Retinal pigment epithelial cell (primary cell): ENCODE results near the gene CCT5.
A peak's percentile ranks its signal among the peaks of the same experiment; 100 is the strongest.
"Not testable (repeated sequence)": the region's sequence is repeated elsewhere in the genome, so short reads cannot be mapped to it uniquely, and the experiment has no call there.

ENCODE experiments used
- DNase-seq: peaks from one replicate; pipeline ENCODE4 v3.0.0-alpha.2; 2010; ENCODE audit warnings: low read depth
- H3K4me3 ChIP-seq: 2 replicates; pipeline ENCODE4 v1.5.1; 2011; ENCODE audit warnings: mild to moderate bottlenecking, low read length, control low read depth, moderate library complexity
- CTCF ChIP-seq: conservative IDR thresholded peaks from 2 replicates; pipeline ENCODE4 v1.5.1; 2011; ENCODE audit warnings: low read depth, low read length, control low read depth, inconsistent platforms

CCT5 gene

DNA sequence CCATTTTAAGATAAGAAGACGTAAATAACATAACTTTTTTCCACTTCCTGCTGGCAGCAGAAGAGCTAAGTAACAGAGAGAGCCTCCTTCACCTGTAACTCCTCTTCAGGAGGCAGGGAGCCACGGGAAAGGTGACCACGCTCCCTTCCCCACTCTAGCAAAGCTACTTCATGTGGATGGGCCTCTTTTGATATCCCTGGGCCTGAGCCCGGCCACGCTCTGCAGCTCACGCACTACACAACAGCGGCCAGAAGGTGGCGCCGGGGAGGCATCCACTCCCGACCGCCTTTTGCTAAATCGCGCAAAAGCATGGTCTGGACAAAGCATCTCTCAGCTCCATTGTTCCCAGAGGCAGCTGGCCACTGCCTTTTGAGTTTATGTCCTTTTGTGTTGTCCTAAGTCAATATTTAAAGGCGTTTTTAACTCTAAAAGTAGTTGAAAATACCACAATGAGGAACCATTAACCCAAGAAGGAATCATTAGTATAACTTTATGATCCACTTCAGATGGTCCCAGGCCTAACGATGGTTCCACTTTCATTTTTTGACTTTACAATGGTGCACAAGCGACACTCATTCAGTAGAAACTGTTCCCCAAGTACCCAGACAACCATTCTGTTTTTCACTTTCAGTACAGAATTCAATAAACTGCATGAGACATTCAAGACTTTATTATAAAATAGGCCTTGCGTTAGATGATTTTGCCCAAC is 34.0 kb downstream of the CCT5 start:
- no peak overlapping the region for H3K4me3 ChIP-seq
- peak; percentile 97 for TF ChIP-seq CTCF
- DNase-seq, result no peak

GRCh38 chr5:10285362-10285761 is 35.3 kb downstream of the CCT5 start:
- not testable (repeated sequence) for DNase-seq, H3K4me3 ChIP-seq

DNA sequence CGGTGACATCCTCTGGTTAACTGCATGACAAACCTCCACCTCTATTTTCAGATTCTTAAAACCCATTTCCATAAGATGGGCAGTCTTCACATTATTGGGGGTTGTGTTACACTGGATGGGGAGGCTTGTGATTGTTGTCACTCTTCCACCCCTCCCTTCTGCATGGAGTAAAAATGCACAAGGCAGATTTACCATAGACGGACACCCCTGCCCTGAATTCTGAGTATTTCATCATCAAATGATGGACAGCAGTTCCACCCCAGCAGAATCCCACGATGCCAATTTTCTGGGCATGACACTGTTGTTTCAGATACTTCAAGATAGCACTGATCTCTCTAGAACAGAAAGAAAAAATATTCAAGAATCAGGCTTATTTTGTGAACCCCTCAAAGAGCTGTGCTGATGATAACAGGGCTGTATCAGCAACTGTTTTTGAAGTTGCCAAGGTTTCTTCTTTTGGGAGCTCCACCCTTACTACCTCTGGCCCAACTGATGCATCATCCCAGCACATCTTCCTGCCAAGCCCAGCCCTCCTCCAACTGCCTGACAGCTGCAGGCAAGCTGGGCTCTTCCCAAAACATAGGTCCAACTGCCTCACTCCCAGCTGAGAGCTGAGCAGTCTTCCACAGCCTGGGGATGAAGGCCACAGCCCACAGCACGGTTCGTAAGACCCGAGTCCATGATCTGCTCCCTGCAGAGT is 36.2 kb downstream of the CCT5 start:
- no peak for TF ChIP-seq CTCF
- no peak for DNase-seq
- no peak overlapping the region for H3K4me3 ChIP-seq

- no peak overlapping the region for H3K4me3 ChIP-seq
- DNase-seq, result no peak
- TF ChIP-seq CTCF, result no peak
Measured at GRCh38 chr5:10286862-10287227, 36.8 kb downstream of the CCT5 start.

- no peak for TF ChIP-seq CTCF
- no peak overlapping the region for H3K4me3 ChIP-seq
- no peak for DNase-seq
Measured at GRCh38 chr5:10288592-10289219, 38.6 kb downstream of the CCT5 start.

DNA sequence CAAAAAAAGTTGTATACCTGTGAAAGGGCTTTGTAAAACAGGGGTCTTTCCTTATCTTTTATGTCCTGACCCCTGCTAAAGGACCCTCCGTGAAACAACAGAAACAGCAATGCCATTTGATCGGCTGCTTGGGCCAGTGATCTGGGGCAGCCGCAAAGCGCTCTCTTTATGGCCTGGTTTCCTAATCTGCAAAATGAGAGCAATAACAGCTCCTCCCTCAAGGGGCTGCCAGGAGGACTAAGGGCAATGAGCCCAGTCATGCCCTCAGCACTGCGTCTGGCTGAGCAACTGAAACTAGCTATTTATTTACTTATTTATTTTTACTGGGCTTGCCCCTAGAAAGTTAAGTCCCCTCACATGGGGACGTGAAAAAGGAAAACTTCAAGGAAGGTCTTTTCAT is 39.3 kb downstream of the CCT5 start:
- DNase-seq, result no peak
- no peak overlapping the region for H3K4me3 ChIP-seq
- no peak for TF ChIP-seq CTCF

GRCh38 chr5:10289991-10290390 is 39.9 kb downstream of the CCT5 start:
- DNase-seq, result no peak
- TF ChIP-seq CTCF, result no peak
- no peak overlapping the region for H3K4me3 ChIP-seq
